AG04449 (cell line): ENCODE measurements around the gene CCDC190.

Experiments
- CTCF ChIA-PET: fragments of 350-600 bp; formaldehyde crosslinking; extraction: SDS; loops from one replicate; lab custom pipeline; 2021; ENCODE audit warnings: antibody characterized with exemption; lab: Yijun Ruan, JAX
- POLR2A ChIA-PET: fragments of 400-600, 350-600 bp; formaldehyde crosslinking; extraction: SDS; loops from one replicate; lab custom pipeline; 2020; ENCODE audit warnings: antibody characterized with exemption, inconsistent platforms; lab: Yijun Ruan, JAX
- DNase-seq: peaks from one replicate; pipeline ENCODE4 v3.0.0-alpha.2; 2010; ENCODE audit warnings: low read depth, low spot score
- H3K4me3 ChIP-seq: 2 replicates; pipeline ENCODE4 v1.5.1; 2011; ENCODE audit warnings: low read depth, mild to moderate bottlenecking, control low read depth, low read length
- CTCF ChIP-seq: IDR thresholded peaks from one replicate; pipeline ENCODE4 v1.5.1; 2011; ENCODE audit warnings: mild to moderate bottlenecking, moderate library complexity, low read length, control low read depth, inconsistent platforms; ENCODE audit not compliant: insufficient read depth; ENCODE audit errors: missing control alignments

CCDC190 gene

GRCh38 chr1:162844153-162844552, 16.8 kb downstream of the CCDC190 start:
- CTCF ChIA-PET: interaction anchor here (0.7 to 2.9 kb wide), 5 partner anchors 10 to 472 kb away, joined by 3 to 22 read pairs (median 3); no protein-coding TSS in a partner anchor
- no peak overlapping the region for H3K4me3 ChIP-seq
- DNase-seq: no peak
- POLR2A ChIA-PET: no interaction called here
- no peak for TF ChIP-seq CTCF

- ChIA-PET POLR2A (no interaction called here), CTCF (interaction anchor here (0.8 to 1.1 kb wide), 3 partner anchors 13 to 336 kb away, joined by 3 to 5 read pairs (median 4); no protein-coding TSS in a partner anchor)
- no peak for TF ChIP-seq CTCF
- no peak for DNase-seq
- H3K4me3 ChIP-seq: no peak overlapping the region
Observed at GRCh38 chr1:162840250-162840839, 20.6 kb downstream of the CCDC190 start.

DNA sequence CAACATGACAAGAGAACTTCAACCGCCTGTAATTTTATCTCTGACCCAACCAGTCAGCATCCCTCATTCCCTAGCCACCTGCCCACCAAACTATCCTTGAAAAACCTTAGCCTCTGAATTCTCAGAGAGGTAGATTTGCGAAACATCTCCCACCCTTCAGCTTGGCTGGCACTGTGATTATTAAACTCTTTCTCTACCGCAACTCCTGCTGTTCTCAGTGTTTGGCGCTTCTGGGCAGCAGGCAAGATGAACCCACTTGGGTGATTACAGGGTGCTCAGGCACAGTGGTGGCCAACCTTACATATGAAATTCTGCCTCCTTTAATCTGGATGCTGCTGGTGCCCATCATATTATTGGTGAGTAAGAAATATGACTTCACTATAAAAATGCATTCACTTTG, 22.1 kb downstream of the CCDC190 start:
- ChIA-PET CTCF (interaction anchor here (7.8 kb wide), 1 partner anchor 9 kb away, joined by 59 read pairs; no protein-coding TSS in a partner anchor), POLR2A (no interaction called here)
- DNase-seq: no peak
- no peak for TF ChIP-seq CTCF
- no peak overlapping the region for H3K4me3 ChIP-seq

DNA sequence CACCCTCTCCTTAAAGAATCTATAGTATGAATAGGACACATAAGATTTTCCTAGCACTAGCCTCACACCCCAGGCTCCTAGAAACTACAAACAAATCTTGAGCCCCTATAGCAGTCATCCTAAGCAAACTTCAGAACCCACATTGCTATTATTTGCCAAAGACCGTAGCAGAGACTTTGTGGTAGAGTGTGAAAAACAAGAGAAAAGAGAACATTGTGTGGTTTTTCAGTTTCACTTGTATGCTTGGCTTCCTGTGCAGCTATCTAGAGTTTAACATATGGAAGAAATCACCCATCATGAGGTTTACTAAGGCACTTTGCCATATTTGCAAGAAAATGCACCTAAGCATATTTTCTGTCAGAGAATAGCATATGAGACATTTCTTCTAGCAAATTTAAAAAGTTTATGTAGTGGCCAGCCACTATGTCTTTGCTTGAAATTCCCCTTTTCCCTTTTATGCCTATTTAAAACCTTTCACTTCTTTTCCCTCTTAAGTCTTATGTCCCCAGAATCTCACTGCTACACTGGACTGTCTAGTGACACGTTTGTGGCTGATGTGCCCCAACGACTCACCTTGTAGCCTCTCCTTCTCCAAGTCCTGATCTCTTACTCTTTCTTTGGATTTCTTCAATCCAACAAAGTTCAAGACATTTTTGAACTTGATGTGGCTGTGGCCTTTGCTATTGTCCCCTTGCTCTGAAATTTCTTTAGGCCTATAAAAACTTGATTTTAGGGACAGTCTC, 25.6 kb downstream of the CCDC190 start:
- POLR2A ChIA-PET: no interaction called here
- DNase-seq: no peak
- H3K4me3 ChIP-seq: no peak overlapping the region
- TF ChIP-seq CTCF: no peak
- CTCF ChIA-PET: interaction anchor here (0.7 to 7.8 kb wide), 3 partner anchors 13 to 779 kb away, joined by 3 to 59 read pairs (median 3); no protein-coding TSS in a partner anchor

DNA sequence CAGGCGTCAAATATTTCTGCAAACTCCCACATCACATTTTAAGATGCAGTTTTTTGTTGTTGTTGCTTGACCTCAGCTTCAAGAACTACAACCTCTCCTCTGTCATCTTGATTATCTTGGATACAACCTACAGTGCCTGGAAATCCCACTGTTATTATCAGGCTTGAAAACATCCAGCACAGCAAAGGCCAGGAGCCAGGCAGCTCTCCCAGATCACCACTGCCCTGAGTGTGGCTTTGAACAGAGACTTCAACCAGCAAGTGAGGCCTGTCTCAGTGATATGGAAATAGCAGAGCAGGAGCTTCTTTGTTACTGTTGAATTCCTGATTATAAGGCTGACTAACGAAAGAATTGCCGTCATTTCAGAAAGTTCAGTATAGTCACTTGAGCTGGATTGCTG, 28.5 kb downstream of the CCDC190 start:
- ChIA-PET CTCF (interaction anchor here (0.8 to 7.8 kb wide), 5 partner anchors 16 to 483 kb away, joined by 3 to 59 read pairs (median 5); no protein-coding TSS in a partner anchor), POLR2A (no interaction called here)
- H3K4me3 ChIP-seq: no peak overlapping the region
- no peak for TF ChIP-seq CTCF
- no peak for DNase-seq

GRCh38 chr1:162829268-162829667, 31.7 kb downstream of the CCDC190 start:
- POLR2A ChIA-PET: no interaction called here
- H3K4me3 ChIP-seq: no peak overlapping the region
- no peak for DNase-seq
- no peak for TF ChIP-seq CTCF
- CTCF ChIA-PET: interaction anchor here (1.2 kb wide), 1 partner anchor 24 kb away, joined by 4 read pairs; no protein-coding TSS in a partner anchor
